MM.1S (cell line): Measurements from ENCODE around the gene MAP2.

Experiments used
- DNase-seq: peaks from one replicate; pipeline ENCODE4 v3.0.0-alpha.2; 2015
- H2AFZ ChIP-seq: fragments of 300-600 bp; sonication (generic); 2 replicates; pipeline ENCODE4 v1.6.0; 2016; ENCODE audit warnings: antibody characterized with exemption, low read length
- H3F3A ChIP-seq: fragments of 300-600 bp; sonication (generic); 2 replicates; pipeline ENCODE4 v1.6.1; 2016; ENCODE audit warnings: mild to moderate bottlenecking, antibody characterized with exemption, low read length, moderate library complexity, mixed read lengths; ENCODE audit not compliant: insufficient read depth
- H3K27ac ChIP-seq: fragments of 300-600 bp; sonication (generic); 2 replicates; pipeline ENCODE4 v1.5.1; 2016; ENCODE audit warnings: mild to moderate bottlenecking, low read length
- H3K27me3 ChIP-seq: fragments of 300-600 bp; sonication (generic); replicated peaks from 2 replicates; pipeline ENCODE4 v1.6.0; 2016; ENCODE audit warnings: low read length; ENCODE audit not compliant: insufficient read depth
- H3K36me3 ChIP-seq: fragments of 300-600 bp; sonication (generic); replicated peaks from 2 replicates; pipeline ENCODE4 v1.6.1; 2016; ENCODE audit warnings: mild to moderate bottlenecking, low read length, mixed read lengths; ENCODE audit not compliant: insufficient read depth
- H3K4me1 ChIP-seq: fragments of 300-600 bp; sonication (generic); 2 replicates; pipeline ENCODE4 v1.6.1; 2016; ENCODE audit warnings: low read length, mixed read lengths
- H3K4me2 ChIP-seq: fragments of 300-600 bp; sonication (generic); 2 replicates; pipeline ENCODE4 v1.6.0; 2016; ENCODE audit warnings: low read depth, low read length
- H3K4me3 ChIP-seq: fragments of 300-600 bp; sonication (generic); 2 replicates; pipeline ENCODE4 v1.5.1; 2016; ENCODE audit warnings: low read length, mixed read lengths
- H3K79me2 ChIP-seq: fragments of 300-600 bp; sonication (generic); 2 replicates; pipeline ENCODE4 v1.6.1; 2016; ENCODE audit warnings: mixed run types, low read length, mixed read lengths
- H3K9ac ChIP-seq: fragments of 300-600 bp; sonication (generic); 2 replicates; pipeline ENCODE4 v1.6.1; 2016; ENCODE audit warnings: low read length, mixed read lengths
- H3K9me2 ChIP-seq: fragments of 300-600 bp; sonication (generic); replicated peaks from 2 replicates; pipeline ENCODE4 v1.6.1; 2016; ENCODE audit warnings: mild to moderate bottlenecking, low read length, mixed read lengths; ENCODE audit not compliant: insufficient read depth
- H3K9me3 ChIP-seq: fragments of 300-600 bp; sonication (generic); replicated peaks from 2 replicates; pipeline ENCODE4 v1.6.1; 2016; ENCODE audit warnings: mild to moderate bottlenecking, low read length, mixed read lengths; ENCODE audit not compliant: insufficient read depth
- H4K20me1 ChIP-seq: fragments of 300-600 bp; sonication (generic); 2 replicates; pipeline ENCODE4 v1.6.1; 2016; ENCODE audit warnings: mild to moderate bottlenecking, low read length, moderate library complexity, mixed read lengths; ENCODE audit not compliant: insufficient read depth
- EZH2 ChIP-seq: fragments of 300-600 bp; sonication (generic); optimal IDR thresholded peaks from 2 replicates; pipeline ENCODE3; 2017; ENCODE audit warnings: low read depth, mild to moderate bottlenecking, antibody characterized with exemption, low read length, mixed read lengths
- EZH2phosphoT487 ChIP-seq: fragments of 300-600 bp; sonication (generic); IDR thresholded peaks from 2 replicates; pipeline ENCODE4 v1.6.1; 2018; ENCODE audit warnings: antibody characterized with exemption, low read length
- TF ChIP-seq, protein P1 (sequence below): fragments of 300-600 bp; sonication (generic); IDR thresholded peaks from 2 replicates; pipeline ENCODE4 v1.5.1; 2016; ENCODE audit warnings: antibody characterized with exemption, low read length, mixed read lengths

Gene MAP2

GRCh38 chr2:209636076-209636475 is 212.2 kb downstream of the MAP2 start:
- Histone ChIP-seq H3K9me3 (no peaks in the 10 kb centered on the region), H3F3A (no peaks in the 10 kb centered on the region), H3K4me3 (no peak overlapping the region), H3K4me2 (no peak overlapping the region), H2AFZ (no peak overlapping the region), H3K4me1 (no peaks in the 10 kb centered on the region), H3K27me3 (no peaks in the 10 kb centered on the region), H3K27ac (no peak overlapping the region), H3K36me3 (no peaks in the 10 kb centered on the region), H3K9ac (no peak overlapping the region), H3K79me2 (no peaks in the 10 kb centered on the region), H3K9me2 (no peaks in the 10 kb centered on the region), H4K20me1 (no peaks in the 10 kb centered on the region)
- TF ChIP-seq EZH2phosphoT487: no peak
- no peak for TF ChIP-seq EZH2
- TF ChIP-seq, protein P1, sequence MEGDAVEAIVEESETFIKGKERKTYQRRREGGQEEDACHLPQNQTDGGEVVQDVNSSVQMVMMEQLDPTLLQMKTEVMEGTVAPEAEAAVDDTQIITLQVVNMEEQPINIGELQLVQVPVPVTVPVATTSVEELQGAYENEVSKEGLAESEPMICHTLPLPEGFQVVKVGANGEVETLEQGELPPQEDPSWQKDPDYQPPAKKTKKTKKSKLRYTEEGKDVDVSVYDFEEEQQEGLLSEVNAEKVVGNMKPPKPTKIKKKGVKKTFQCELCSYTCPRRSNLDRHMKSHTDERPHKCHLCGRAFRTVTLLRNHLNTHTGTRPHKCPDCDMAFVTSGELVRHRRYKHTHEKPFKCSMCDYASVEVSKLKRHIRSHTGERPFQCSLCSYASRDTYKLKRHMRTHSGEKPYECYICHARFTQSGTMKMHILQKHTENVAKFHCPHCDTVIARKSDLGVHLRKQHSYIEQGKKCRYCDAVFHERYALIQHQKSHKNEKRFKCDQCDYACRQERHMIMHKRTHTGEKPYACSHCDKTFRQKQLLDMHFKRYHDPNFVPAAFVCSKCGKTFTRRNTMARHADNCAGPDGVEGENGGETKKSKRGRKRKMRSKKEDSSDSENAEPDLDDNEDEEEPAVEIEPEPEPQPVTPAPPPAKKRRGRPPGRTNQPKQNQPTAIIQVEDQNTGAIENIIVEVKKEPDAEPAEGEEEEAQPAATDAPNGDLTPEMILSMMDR: no peak
- DNase-seq: no peak

DNA sequence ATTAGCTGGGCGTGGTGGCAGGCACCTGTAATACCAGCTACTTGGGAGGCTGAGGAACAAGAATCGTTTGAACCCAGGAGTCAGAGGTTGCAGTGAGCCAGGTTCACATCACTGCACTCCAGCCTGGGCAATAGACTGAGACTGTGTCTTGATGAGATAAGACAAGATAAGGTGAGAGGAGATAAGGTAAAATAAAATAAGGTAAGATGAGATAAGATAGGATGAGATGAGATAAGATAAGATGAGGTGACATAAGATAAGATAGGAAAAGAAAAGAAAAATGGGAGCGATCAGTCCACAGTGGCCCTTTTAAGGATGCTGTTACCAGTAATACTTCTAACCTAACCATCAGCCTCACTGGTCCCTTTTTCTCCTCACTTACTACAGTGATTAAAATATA is 213.4 kb downstream of the MAP2 start:
- Histone ChIP-seq H3K36me3 (no peaks in the 10 kb centered on the region), H3K4me1 (no peaks in the 10 kb centered on the region), H3K27me3 (no peaks in the 10 kb centered on the region), H3K9me2 (no peaks in the 10 kb centered on the region), H3F3A (no peaks in the 10 kb centered on the region), H3K9me3 (no peaks in the 10 kb centered on the region), H3K79me2 (no peaks in the 10 kb centered on the region), H2AFZ (no peak overlapping the region), H4K20me1 (no peaks in the 10 kb centered on the region), H3K4me2 (no peak overlapping the region), H3K9ac (no peak overlapping the region), H3K27ac (no peak overlapping the region), H3K4me3 (no peak overlapping the region)
- TF ChIP-seq EZH2phosphoT487: no peak
- no peak for TF ChIP-seq EZH2
- TF ChIP-seq, protein P1: no peak
- DNase-seq: no peak

DNA sequence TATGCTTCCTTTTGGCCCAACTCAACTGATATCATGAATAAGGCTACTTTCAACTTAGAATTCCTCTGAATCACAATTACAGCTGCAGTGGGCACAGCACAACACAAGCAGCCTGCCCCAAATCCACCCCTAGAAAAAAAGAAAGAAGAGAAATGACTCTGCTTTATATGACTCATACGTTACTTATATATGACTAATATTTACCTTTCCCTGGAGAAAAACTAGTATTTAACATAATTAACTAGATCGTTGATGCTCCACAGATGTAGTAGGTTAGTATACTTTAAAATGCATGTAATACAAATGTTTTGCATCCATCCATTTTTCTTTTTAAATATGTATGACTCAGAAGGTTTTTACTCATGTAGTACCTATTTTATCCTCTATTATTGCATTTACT is 214.5 kb downstream of the MAP2 start:
- H3F3A ChIP-seq: no peaks in the 10 kb centered on the region
- no peaks in the 10 kb centered on the region for H3K9me2 ChIP-seq
- H3K4me1 ChIP-seq: no peaks in the 10 kb centered on the region
- H3K9ac ChIP-seq: no peak overlapping the region
- no peaks in the 10 kb centered on the region for H3K79me2 ChIP-seq
- H3K4me3 ChIP-seq: no peak overlapping the region
- TF ChIP-seq EZH2phosphoT487 (no peak), EZH2 (no peak)
- TF ChIP-seq, protein P1: no peak
- H3K4me2 ChIP-seq: no peak overlapping the region
- H3K9me3 ChIP-seq: no peaks in the 10 kb centered on the region
- no peaks in the 10 kb centered on the region for H4K20me1 ChIP-seq
- H2AFZ ChIP-seq: no peak overlapping the region
- H3K36me3 ChIP-seq: no peaks in the 10 kb centered on the region
- no peak for DNase-seq
- H3K27ac ChIP-seq: no peak overlapping the region
- no peaks in the 10 kb centered on the region for H3K27me3 ChIP-seq
